ENCODE results near the gene SEMA4B.
"Not testable (repeated sequence)": the region's sequence is repeated elsewhere in the genome, so short reads cannot be mapped to it uniquely, and the experiment has no call there.

Gene SEMA4B

GRCh38 chr15:90268415-90268814, 67.3 kb downstream of the SEMA4B start:
- Mint-ChIP-seq H3K27ac (peak overlapping the region; percentile 84), H3K27me3 (no peaks in the 10 kb centered on the region), H3K36me3 (ENCODE audit: low read depth) (peaks cover 58% of the 10 kb centered on the region), H3K9me3 (no peaks in the 10 kb centered on the region), H3K4me1 (ENCODE audit: low read depth) (peaks cover 68% of the 10 kb centered on the region), H3K4me3 (peak overlapping the region; percentile 98)

GRCh38 chr15:90270502-90271150, 69.5 kb downstream of the SEMA4B start:
- H3K36me3 Mint-ChIP-seq (ENCODE audit: low read depth) = peaks cover 70% of the 10 kb centered on the region
- H3K4me3 Mint-ChIP-seq = peak overlapping the region; percentile 6
- no peaks in the 10 kb centered on the region for H3K9me3 Mint-ChIP-seq
- H3K4me1 Mint-ChIP-seq (ENCODE audit: low read depth) = peaks cover 56% of the 10 kb centered on the region
- H3K27ac Mint-ChIP-seq = peak overlapping the region; percentile 66
- H3K27me3 Mint-ChIP-seq = no peaks in the 10 kb centered on the region

GRCh38 chr15:90271459-90272166, 70.5 kb downstream of the SEMA4B start:
- H3K27ac Mint-ChIP-seq = peak overlapping the region; percentile 46
- H3K4me3 Mint-ChIP-seq = no peak overlapping the region
- no peaks in the 10 kb centered on the region for H3K27me3 Mint-ChIP-seq
- peaks cover 55% of the 10 kb centered on the region for H3K4me1 Mint-ChIP-seq (ENCODE audit: low read depth)
- peaks cover 68% of the 10 kb centered on the region for H3K36me3 Mint-ChIP-seq (ENCODE audit: low read depth)
- H3K9me3 Mint-ChIP-seq = no peaks in the 10 kb centered on the region

- H3K27me3 Mint-ChIP-seq; H3K9me3 Mint-ChIP-seq; H3K4me1 Mint-ChIP-seq (ENCODE audit: low read depth); H3K4me3 Mint-ChIP-seq; H3K27ac Mint-ChIP-seq: not testable (repeated sequence)
- peaks cover 17% of the 10 kb centered on the region for H3K36me3 Mint-ChIP-seq (ENCODE audit: low read depth)
These were observed 77.3 kb downstream of the SEMA4B start for GRCh38 chr15:90278467-90278866.

Data from stimulated activated naive CD8-positive, alpha-beta T cell treated with anti-CD3 and anti-CD28 coated beads, Interleukin-15, Interleukin-2, amounts not matched to agents 100 ng/mL and 50 ng/mL, for 24 hours (primary cell).